T-cell (primary cell): ENCODE results near the gene IL1RL2. TPM values are rescaled to one million over a fixed set of nuclear protein-coding genes. Genes with fewer than 3 reads are reported as not detected.
A peak's percentile ranks its signal among the peaks of the same experiment; 100 is the strongest.

Source experiments
- ATAC-seq, 4 experiments: fragments of 200-7000 bp in 3 of 4; fragments of 150-1000 bp in 1 of 4; cut with Tn5 transposase; replicated peaks in 1 of 4; 1 replicate in 3 of 4; 2 replicates in 1 of 4; pipeline ENCODE4 v1.10.0; 2021; ENCODE audit warnings: moderate library complexity in 3 of 4, mild to moderate bottlenecking in 2 of 4, moderate number of reproducible peaks in 1 of 4
- CTCF ChIA-PET, 2 donors: fragments of 300-600 bp; sonication (Branson Sonifier 250); formaldehyde crosslinking; loops; one replicate each; lab custom pipeline; 2022; ENCODE audit warnings: antibody characterized with exemption in 2 of 2; lab: Charles Lee
- POLR2A ChIA-PET, 2 donors: fragments of 300-600 bp; sonication (Branson Sonifier 250); formaldehyde crosslinking; loops; one replicate each; lab custom pipeline; 2022; ENCODE audit warnings: antibody characterized with exemption in 2 of 2; lab: Charles Lee
- DNase-seq, 35 experiments: peaks; one replicate each; pipeline versions ENCODE4 v3.0.0 to v3.0.0-alpha.2; 2013 to 2023
- H3K27ac ChIP-seq: one replicate; pipeline ENCODE4 v1.5.1; 2013; ENCODE audit warnings: low read length
- H3K27me3 ChIP-seq, 2 experiments: replicated peaks in 1 of 2; 1 replicate in 1 of 2; 2 replicates in 1 of 2; pipeline versions ENCODE4 v1.6.1 to v1.7.0; 2013; ENCODE audit warnings: low read length in 1 of 2, mixed read lengths in 1 of 2; ENCODE audit not compliant: control insufficient read depth in 2 of 2, insufficient read depth in 2 of 2; ENCODE audit errors: extremely low read depth in 1 of 2
- H3K36me3 ChIP-seq, 2 donors: 1 replicate in 1 of 2; 2 replicates in 1 of 2; pipeline versions ENCODE4 v1.6.1 to v1.7.0; 2013; ENCODE audit warnings: low read length in 1 of 2; ENCODE audit not compliant: control insufficient read depth in 2 of 2, insufficient read depth in 1 of 2; ENCODE audit errors: extremely low read depth in 1 of 2
- H3K4me1 ChIP-seq, 2 experiments: 1 replicate in 1 of 2; 2 replicates in 1 of 2; pipeline versions ENCODE4 v1.6.1 to v1.7.0; 2013; ENCODE audit warnings: low read length in 2 of 2, mixed read lengths in 1 of 2; ENCODE audit not compliant: insufficient read depth in 2 of 2, control insufficient read depth in 1 of 2; ENCODE audit errors: extremely low read depth in 1 of 2
- H3K4me3 ChIP-seq, 2 donors: 1 replicate in 1 of 2; 2 replicates in 1 of 2; pipeline versions ENCODE4 v1.5.1 to v1.7.0; 2013; ENCODE audit warnings: mild to moderate bottlenecking in 2 of 2, low read length in 1 of 2, moderate library complexity in 1 of 2; ENCODE audit not compliant: control insufficient read depth in 1 of 2; ENCODE audit errors: extremely low read depth in 1 of 2
- H3K9me3 ChIP-seq: 2 replicates; pipeline ENCODE4 v1.7.0; 2013
- H3K27ac Mint-ChIP-seq, 2 donors: one replicate each; pipeline ENCODE4 v1.8.0; 2020 to 2021; ENCODE audit warnings: mild to moderate bottlenecking in 2 of 2, mixed read lengths in 2 of 2
- H3K27me3 Mint-ChIP-seq, 2 donors: one replicate each; pipeline ENCODE4 v1.8.0; 2021 to 2022; ENCODE audit warnings: mixed read lengths in 2 of 2
- H3K36me3 Mint-ChIP-seq: one replicate; pipeline ENCODE4 v1.8.0; 2021; ENCODE audit warnings: mixed read lengths
- H3K4me1 Mint-ChIP-seq, 3 donors: one replicate each; pipeline ENCODE4 v1.8.0; 2020 to 2022; ENCODE audit warnings: mixed read lengths in 3 of 3, mild to moderate bottlenecking in 1 of 3
- H3K4me3 Mint-ChIP-seq, 3 donors: one replicate each; pipeline ENCODE4 v1.8.0; 2020 to 2022; ENCODE audit warnings: mild to moderate bottlenecking in 3 of 3, mixed read lengths in 3 of 3, moderate library complexity in 3 of 3
- H3K9me3 Mint-ChIP-seq, 3 donors: one replicate each; pipeline ENCODE4 v1.8.0; 2020 to 2022; ENCODE audit warnings: mixed read lengths in 3 of 3
- WGBS: methylation state at CpG from one replicate; pipeline ENCODE4 v1.1.5; 2013; ENCODE audit warnings: missing lambda C conversion rate; ENCODE audit not compliant: insufficient coverage; 5-methylcytosine and 5-hydroxymethylcytosine counted together
- total RNA-seq, 35 experiments: library from RNA in 6 of 35; stranded (reverse) in 6 of 35; fragments of 120-200 nt in 1 of 35; gene quantifications; one replicate each; pipeline versions ENCODE4 v1.2.1 to v1.2.4 and lab custom pipeline; 2013 to 2026

The IL1RL2 gene
- total RNA-seq, 5 donors from 2014 or later (not counting 1 experiment from before 2014, with no cell fraction given): not detected

GRCh38 chr2:102190430-102191107 is 3.7 kb downstream of the IL1RL2 start:
- DNase-seq: no peak
- H3K9me3 ChIP-seq: no peaks in the 10 kb centered on the region
- H3K4me3 ChIP-seq: no peak overlapping the region
- no peaks in the 10 kb centered on the region for H3K36me3 ChIP-seq
- WGBS: 70% methylated on average over 2 of the region's 10 CpGs
- H3K4me1 Mint-ChIP-seq: peaks cover 4 to 9% (median 6%) of the 10 kb centered on the region in 3 donors
- CTCF ChIA-PET: interaction anchor here in 1 of 2 donors (0.7 kb wide), 1 partner anchor 29 kb away, joined by 3 read pairs; no protein-coding TSS in a partner anchor
- H3K4me1 ChIP-seq: peaks cover 0 to 13% of the 10 kb centered on the region in 2 experiments
- no peak for ATAC-seq
- no peaks in the 10 kb centered on the region for H3K9me3 Mint-ChIP-seq
- H3K27ac ChIP-seq: no peak overlapping the region
- POLR2A ChIA-PET: no interaction called here
- H3K27me3 Mint-ChIP-seq: peaks cover 14 to 21% of the 10 kb centered on the region in 2 donors
- no peak overlapping the region for H3K4me3 Mint-ChIP-seq
- H3K27me3 ChIP-seq: peaks cover 0 to 16% of the 10 kb centered on the region in 2 experiments
- H3K27ac Mint-ChIP-seq: no peak overlapping the region
- H3K36me3 Mint-ChIP-seq: no peaks in the 10 kb centered on the region

- DNase-seq (no peak), ATAC-seq (no peak)
- Mint-ChIP-seq H3K4me1 (peaks cover 4 to 8% (median 6%) of the 10 kb centered on the region in 3 donors), H3K36me3 (no peaks in the 10 kb centered on the region), H3K27me3 (peaks cover 15 to 20% of the 10 kb centered on the region in 2 donors), H3K27ac (no peak overlapping the region), H3K4me3 (no peak overlapping the region), H3K9me3 (no peaks in the 10 kb centered on the region)
- no CpG with 5 or more reads among the region's 1 CpG for WGBS
- no peak overlapping the region for H3K4me3 ChIP-seq
- CTCF ChIA-PET: no interaction called here
- no peaks in the 10 kb centered on the region for H3K36me3 ChIP-seq
- POLR2A ChIA-PET: no interaction called here
- peaks cover 0 to 13% of the 10 kb centered on the region in 2 experiments for H3K4me1 ChIP-seq
- no peak overlapping the region for H3K27ac ChIP-seq
- H3K27me3 ChIP-seq: peaks cover 0 to 16% of the 10 kb centered on the region in 2 experiments
- H3K9me3 ChIP-seq: no peaks in the 10 kb centered on the region
Observed at GRCh38 chr2:102191501-102191900, 4.7 kb downstream of the IL1RL2 start.

GRCh38 chr2:102193074-102193473 is 6.3 kb downstream of the IL1RL2 start:
- Mint-ChIP-seq H3K36me3 (no peaks in the 10 kb centered on the region), H3K27ac (no peak overlapping the region), H3K4me1 (peaks cover 5 to 8% (median 7%) of the 10 kb centered on the region in 3 donors), H3K27me3 (peaks cover 15 to 23% of the 10 kb centered on the region in 2 donors), H3K9me3 (no peaks in the 10 kb centered on the region), H3K4me3 (no peak overlapping the region)
- H3K27me3 ChIP-seq: peaks cover 0 to 5% of the 10 kb centered on the region in 2 experiments
- ChIA-PET CTCF (no interaction called here), POLR2A (no interaction called here)
- peaks cover 0 to 6% of the 10 kb centered on the region in 2 experiments for H3K4me1 ChIP-seq
- DNase-seq (no peak), ATAC-seq (no peak)
- WGBS: no CpG with 5 or more reads among the region's 1 CpG
- no peak overlapping the region for H3K4me3 ChIP-seq
- no peaks in the 10 kb centered on the region for H3K36me3 ChIP-seq
- no peak overlapping the region for H3K27ac ChIP-seq
- H3K9me3 ChIP-seq: no peaks in the 10 kb centered on the region

GRCh38 chr2:102194609-102195268 is 7.9 kb downstream of the IL1RL2 start:
- H3K36me3 Mint-ChIP-seq: no peaks in the 10 kb centered on the region
- ChIA-PET CTCF (no interaction called here), POLR2A (no interaction called here)
- H3K4me1 Mint-ChIP-seq: peaks cover 5 to 10% (median 6%) of the 10 kb centered on the region in 3 donors
- Histone ChIP-seq H3K4me3 (no peak overlapping the region), H3K36me3 (no peaks in the 10 kb centered on the region), H3K27ac (no peak overlapping the region), H3K4me1 (peaks cover 0 to 4% of the 10 kb centered on the region in 2 experiments), H3K27me3 (peaks cover 0 to under 1% of the 10 kb centered on the region in 2 experiments), H3K9me3 (no peaks in the 10 kb centered on the region)
- no peak overlapping the region for H3K27ac Mint-ChIP-seq
- DNase-seq (no peak), ATAC-seq (no peak)
- no peaks in the 10 kb centered on the region for H3K9me3 Mint-ChIP-seq
- no CpG with 5 or more reads among the region's 5 CpGs for WGBS
- H3K4me3 Mint-ChIP-seq: no peak overlapping the region
- H3K27me3 Mint-ChIP-seq: peaks cover 10 to 18% of the 10 kb centered on the region in 2 donors

GRCh38 chr2:102197389-102198137 is 10.7 kb downstream of the IL1RL2 start:
- Histone ChIP-seq H3K4me3 (no peak overlapping the region), H3K4me1 (peaks cover 0 to 4% of the 10 kb centered on the region in 2 experiments), H3K36me3 (no peaks in the 10 kb centered on the region), H3K27ac (no peak overlapping the region), H3K27me3 (peaks cover 0 to 2% of the 10 kb centered on the region in 2 experiments), H3K9me3 (no peaks in the 10 kb centered on the region)
- peak in 1 of 35 experiments; percentile 19 for DNase-seq
- peak in 1 of 4 experiments; percentile 40 for ATAC-seq
- 54% methylated on average over 2 of the region's 5 CpGs for WGBS
- POLR2A ChIA-PET: no interaction called here
- peaks cover 5 to 10% (median 6%) of the 10 kb centered on the region in 3 donors for H3K4me1 Mint-ChIP-seq
- no peak overlapping the region for H3K27ac Mint-ChIP-seq
- peaks cover 10 to 12% of the 10 kb centered on the region in 2 donors for H3K27me3 Mint-ChIP-seq
- no peaks in the 10 kb centered on the region for H3K9me3 Mint-ChIP-seq
- no peak overlapping the region for H3K4me3 Mint-ChIP-seq
- CTCF ChIA-PET: interaction anchor here in 1 of 2 donors (1.0 kb wide), 1 partner anchor 56 kb away, joined by 3 read pairs; no protein-coding TSS in a partner anchor
- no peaks in the 10 kb centered on the region for H3K36me3 Mint-ChIP-seq

GRCh38 chr2:102200539-102200938 is 13.7 kb downstream of the IL1RL2 start:
- Histone ChIP-seq H3K27ac (no peak overlapping the region), H3K36me3 (no peaks in the 10 kb centered on the region), H3K9me3 (no peaks in the 10 kb centered on the region), H3K4me3 (no peak overlapping the region), H3K27me3 (peaks cover 0 to 2% of the 10 kb centered on the region in 2 experiments), H3K4me1 (peaks cover 0 to 4% of the 10 kb centered on the region in 2 experiments)
- ATAC-seq: no peak
- no peak for DNase-seq
- no CpG with 5 or more reads among the region's 1 CpG for WGBS
- Mint-ChIP-seq H3K36me3 (no peaks in the 10 kb centered on the region), H3K4me1 (peaks cover 5 to 10% (median 6%) of the 10 kb centered on the region in 3 donors), H3K4me3 (no peak overlapping the region), H3K27ac (no peak overlapping the region), H3K27me3 (peaks cover 6 to 10% of the 10 kb centered on the region in 2 donors), H3K9me3 (peaks cover 0 to 6% (median 0%) of the 10 kb centered on the region in 3 donors)
- POLR2A ChIA-PET: interaction anchor here in 1 of 2 donors (0.7 kb wide), 1 partner anchor 53 kb away, joined by 4 read pairs; no protein-coding TSS in a partner anchor
- CTCF ChIA-PET: interaction anchor here in 1 of 2 donors (1.0 kb wide), 1 partner anchor 126 kb away, joined by 3 read pairs; no protein-coding TSS in a partner anchor
